HEK293T (cell line): Measurements from ENCODE around the gene PTPN13.

Experiments
- ARNT ChIP-seq: fragments of 450-650 bp; IDR thresholded peaks from 2 replicates; pipeline ENCODE4 v1.6.1; 2017; ENCODE audit warnings: mild to moderate bottlenecking
- BHLHE40 ChIP-seq: fragments of 450-650 bp; IDR thresholded peaks from 2 replicates; pipeline ENCODE4 v1.6.1; 2016; ENCODE audit warnings: mild to moderate bottlenecking, moderate library complexity, borderline replicate concordance
- CTBP1 ChIP-seq: fragments of 450-650 bp; IDR thresholded peaks from 2 replicates; pipeline ENCODE4 v1.6.1; 2016; ENCODE audit warnings: borderline replicate concordance
- ELF4 ChIP-seq: fragments of 450-650 bp; IDR thresholded peaks from 2 replicates; pipeline ENCODE4 v1.6.1; 2017; ENCODE audit warnings: antibody characterized with exemption
- FOXA1 ChIP-seq: fragments of 450-650 bp; IDR thresholded peaks from 2 replicates; pipeline ENCODE4 v1.6.1; 2016; ENCODE audit warnings: mild to moderate bottlenecking
- L3MBTL2 ChIP-seq: fragments of 450-650 bp; conservative IDR thresholded peaks from 2 replicates; pipeline ENCODE4 v1.6.1; 2016; ENCODE audit warnings: mild to moderate bottlenecking
- NFRKB ChIP-seq: fragments of 450-650 bp; IDR thresholded peaks from 2 replicates; pipeline ENCODE4 v1.6.1; 2016; ENCODE audit warnings: mild to moderate bottlenecking, moderate library complexity
- SUZ12 ChIP-seq: fragments of 450-650 bp; IDR thresholded peaks from 2 replicates; pipeline ENCODE4 v1.6.1; 2016; ENCODE audit warnings: mild to moderate bottlenecking
- TARDBP ChIP-seq: fragments of 450-650 bp; IDR thresholded peaks from 2 replicates; pipeline ENCODE4 v1.6.1; 2016
- ZNF384 ChIP-seq: fragments of 450-650 bp; IDR thresholded peaks from 2 replicates; pipeline ENCODE4 v1.6.1; 2016
- TF ChIP-seq, protein P1 (sequence below): fragments of 450-650 bp; IDR thresholded peaks from 2 replicates; pipeline ENCODE4 v1.6.1; 2016

DNA sequence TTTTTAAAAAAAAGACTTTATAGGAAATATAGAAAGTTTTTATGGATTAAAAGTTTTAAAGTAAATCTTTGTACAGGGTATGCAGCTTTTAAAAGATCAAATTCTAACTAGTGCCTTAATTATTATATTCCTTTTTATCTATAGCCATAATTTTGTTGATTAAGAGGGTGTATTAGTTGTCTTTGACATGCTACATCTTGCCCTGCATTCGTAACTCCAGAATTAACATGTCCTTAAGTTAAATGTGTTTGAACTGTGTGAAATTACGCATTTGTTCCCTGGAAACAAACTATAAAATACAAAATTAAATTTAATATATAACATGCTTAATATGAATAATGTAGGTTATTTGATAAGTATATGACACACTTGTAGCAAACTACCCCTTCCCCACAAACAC is 66.3 kb downstream of the PTPN13 start:
- TF ChIP-seq ARNT: no peak
- TF ChIP-seq, protein P1, sequence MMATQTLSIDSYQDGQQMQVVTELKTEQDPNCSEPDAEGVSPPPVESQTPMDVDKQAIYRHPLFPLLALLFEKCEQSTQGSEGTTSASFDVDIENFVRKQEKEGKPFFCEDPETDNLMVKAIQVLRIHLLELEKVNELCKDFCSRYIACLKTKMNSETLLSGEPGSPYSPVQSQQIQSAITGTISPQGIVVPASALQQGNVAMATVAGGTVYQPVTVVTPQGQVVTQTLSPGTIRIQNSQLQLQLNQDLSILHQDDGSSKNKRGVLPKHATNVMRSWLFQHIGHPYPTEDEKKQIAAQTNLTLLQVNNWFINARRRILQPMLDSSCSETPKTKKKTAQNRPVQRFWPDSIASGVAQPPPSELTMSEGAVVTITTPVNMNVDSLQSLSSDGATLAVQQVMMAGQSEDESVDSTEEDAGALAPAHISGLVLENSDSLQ: no peak
- TF ChIP-seq BHLHE40: no peak
- no peak for TF ChIP-seq SUZ12
- no peak for TF ChIP-seq NFRKB
- TF ChIP-seq FOXA1: no peak
- no peak for TF ChIP-seq L3MBTL2
- no peak for TF ChIP-seq ELF4
- no peak for TF ChIP-seq ZNF384
- no peak for TF ChIP-seq TARDBP
- TF ChIP-seq CTBP1: no peak
